HG03442 (cell line): ENCODE measurements around the gene USP53.
"Not testable (repeated sequence)": the region's sequence is repeated elsewhere in the genome, so short reads cannot be mapped to it uniquely, and the experiment has no call there.

Experiments
- ATAC-seq: cut with Tn5 transposase; IDR thresholded peaks from one replicate; pipeline ENCODE4 v1.9.1; 2021; ENCODE audit warnings: mild to moderate bottlenecking, moderate library complexity; ENCODE audit not compliant: unreplicated experiment

The USP53 gene

GRCh38 chr4:119310826-119311225, 98.3 kb downstream of the USP53 start:
- no peak for ATAC-seq

GRCh38 chr4:119313237-119313636, 100.7 kb downstream of the USP53 start:
- no peak for ATAC-seq

DNA sequence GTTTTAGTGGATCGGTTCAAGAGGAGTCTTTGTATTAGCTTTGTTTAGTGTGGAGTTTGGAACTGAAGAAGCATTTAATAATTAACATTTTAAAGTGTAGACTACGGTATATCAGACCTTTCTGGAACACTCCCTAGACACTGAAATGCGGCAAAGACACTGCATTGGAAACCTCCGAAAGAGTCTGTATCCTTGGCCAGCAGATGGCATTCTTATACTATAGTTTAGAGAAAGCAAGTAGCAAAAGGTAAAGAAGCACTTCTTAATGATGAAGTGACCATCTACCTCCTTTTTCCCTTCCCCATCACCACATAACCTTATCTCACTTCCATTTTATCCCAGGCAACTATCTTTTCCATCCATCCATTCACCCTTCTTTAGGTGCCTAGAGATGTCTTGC, 101.8 kb downstream of the USP53 start:
- ATAC-seq = peak; percentile 89

DNA sequence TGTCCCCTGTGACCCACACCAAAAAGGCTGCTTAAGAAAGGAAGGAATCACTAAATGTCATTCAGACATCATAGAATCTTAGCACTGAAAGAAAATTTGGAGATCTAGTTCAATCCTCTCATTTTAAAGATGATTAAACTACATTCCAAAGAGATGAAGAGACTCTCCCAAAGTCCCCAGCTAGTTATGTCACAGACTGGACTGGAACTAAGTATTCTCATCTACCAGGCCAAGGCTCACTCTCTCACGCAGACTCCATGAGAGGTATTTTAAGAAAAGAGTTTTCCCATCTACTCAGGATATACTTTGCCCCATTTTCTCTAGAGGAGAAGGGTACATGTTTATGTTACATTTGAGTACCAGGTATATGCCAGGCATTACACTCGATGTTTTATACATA, 102.5 kb downstream of the USP53 start:
- no peak for ATAC-seq

DNA sequence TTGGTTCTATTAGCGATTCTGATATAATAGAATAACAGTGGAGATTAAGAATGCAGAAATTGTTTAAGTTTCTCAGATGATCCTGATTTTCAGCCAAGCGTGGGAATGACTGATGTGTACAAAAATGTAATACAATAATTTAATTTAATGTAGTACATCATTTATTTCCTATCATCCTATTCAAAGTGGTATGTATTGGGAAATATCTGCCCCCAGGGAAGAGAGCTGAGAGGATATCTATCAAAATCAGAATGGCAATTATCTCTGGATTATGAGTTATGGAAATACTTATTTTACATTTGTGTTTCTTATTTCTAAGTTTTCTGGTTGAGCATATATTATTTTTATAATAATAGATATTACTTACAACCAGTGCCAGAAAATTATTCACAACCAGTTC, 105.5 kb downstream of the USP53 start:
- no peak for ATAC-seq

GRCh38 chr4:119321921-119322687, 109.6 kb downstream of the USP53 start, which contains the start of gene FABP2:
Gene FABP2 (minus strand): TSS chr4:119322138. CDS start chr4:119322102, 36 bp downstream.
- no peak for ATAC-seq

DNA sequence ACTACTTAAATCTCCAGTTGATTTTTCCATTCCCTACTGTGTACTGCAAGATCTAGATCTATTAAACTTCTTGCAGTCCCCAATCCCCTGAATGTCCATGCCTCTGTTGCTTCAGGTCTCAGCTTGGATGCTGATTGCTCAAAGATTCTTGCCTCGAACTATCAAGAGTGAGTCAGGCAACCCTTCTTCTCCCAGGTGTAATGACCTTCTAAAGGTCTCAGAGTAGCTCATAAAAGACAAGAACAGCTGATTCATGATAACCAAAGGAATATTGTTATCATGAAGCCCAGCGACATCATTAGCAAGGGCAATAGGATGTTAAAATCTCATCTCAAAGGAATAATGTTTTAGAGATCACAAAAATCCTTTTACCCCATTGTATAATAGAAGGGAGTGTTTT, 116.2 kb downstream of the USP53 start:
- ATAC-seq = no peak

- no peak for ATAC-seq
These were observed 117.5 kb downstream of the USP53 start for GRCh38 chr4:119329835-119330620.

GRCh38 chr4:119336332-119336979, 123.9 kb downstream of the USP53 start:
- ATAC-seq = not testable (repeated sequence)

DNA sequence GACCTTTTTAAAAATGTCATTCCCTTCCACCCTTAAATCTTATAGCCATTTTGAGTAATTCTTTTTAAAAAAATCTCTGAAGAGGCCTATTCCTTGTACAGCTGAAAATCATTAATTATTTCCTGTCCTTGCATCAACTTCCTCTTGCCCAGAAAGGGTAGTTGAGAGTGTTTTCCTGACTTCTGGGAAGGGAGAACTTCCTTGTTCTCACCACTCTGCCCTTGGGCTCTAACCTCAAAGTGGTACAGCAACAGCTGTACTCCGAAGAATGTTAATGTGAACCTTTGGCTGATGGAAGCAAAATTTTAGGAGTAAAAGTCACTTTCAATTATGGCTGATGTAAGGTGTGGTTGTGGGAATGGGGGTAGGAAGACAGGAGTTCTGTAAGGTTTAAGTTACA, 124.5 kb downstream of the USP53 start:
- ATAC-seq = no peak

DNA sequence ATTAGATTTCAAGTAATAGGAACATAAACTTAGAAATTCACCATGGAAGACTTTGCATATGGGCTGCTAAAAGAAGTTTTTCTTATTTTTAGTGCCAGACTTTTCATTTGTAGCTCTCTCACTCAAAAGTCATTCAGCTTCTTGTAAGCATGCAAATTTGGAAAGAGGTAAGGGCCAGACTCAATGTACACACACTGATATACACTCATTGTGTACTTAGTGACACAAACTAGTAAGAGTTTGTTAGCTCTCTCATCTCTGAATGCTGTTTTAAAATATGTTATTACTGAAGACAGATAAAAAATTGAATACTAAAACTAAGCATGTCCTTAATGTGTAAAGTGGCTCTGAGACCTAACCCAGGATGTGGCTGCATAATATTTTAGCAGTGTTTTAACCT, 127.4 kb downstream of the USP53 start:
- not testable (repeated sequence) for ATAC-seq

DNA sequence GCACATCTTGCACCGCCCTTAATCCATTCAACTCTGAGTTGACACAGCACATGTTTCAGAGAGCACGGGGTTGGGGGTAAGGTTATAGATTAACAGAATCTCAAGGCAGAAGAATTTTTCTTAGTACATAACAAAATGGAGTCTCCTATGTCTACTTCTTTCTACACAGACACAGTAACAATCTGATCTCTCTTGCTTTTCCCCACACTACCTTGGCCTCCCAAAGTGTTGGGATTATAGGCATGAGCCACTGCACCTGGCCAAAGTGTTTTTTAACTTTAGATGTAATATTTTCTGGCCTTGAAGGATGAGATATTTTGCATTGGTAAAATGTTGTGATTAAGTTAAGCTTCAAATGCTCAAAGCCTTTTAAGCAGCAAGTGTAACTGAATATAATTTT, 130.8 kb downstream of the USP53 start:
- ATAC-seq = not testable (repeated sequence)
